Tibial nerve (tissue), 4 donors: Measurements from ENCODE around the gene TEX19. TPM values are rescaled to one million over a fixed set of nuclear protein-coding genes. Genes with fewer than 3 reads are reported as not detected.
"Not testable (repeated sequence)": the region's sequence is repeated elsewhere in the genome, so short reads cannot be mapped to it uniquely, and the experiment has no call there.

Experiments
- DNase-seq, 2 donors: peaks; one replicate each; pipeline ENCODE4 v3.0.0-alpha.2; 2019; ENCODE audit warnings: low spot score in 2 of 2
- H3K27ac ChIP-seq, 4 donors: fragments of 200-600 bp; sonication (generic) in 3 of 4; one replicate each; pipeline ENCODE4 v1.5.1; 2017 to 2019; ENCODE audit warnings: mild to moderate bottlenecking in 1 of 4
- H3K27me3 ChIP-seq, 2 donors: fragments of 200-600 bp; sonication (generic) in 1 of 2; one replicate each; pipeline versions ENCODE4 v1.5.1 to v1.6.0; 2017 to 2019
- H3K36me3 ChIP-seq, 3 donors: fragments of 200-600 bp; sonication (generic); one replicate each; pipeline ENCODE4 v1.5.1; 2018 to 2019
- H3K4me1 ChIP-seq, 4 donors: fragments of 200-600 bp; sonication (generic) in 3 of 4; one replicate each; pipeline ENCODE4 v1.5.1; 2017 to 2019
- H3K4me3 ChIP-seq, 4 donors: fragments of 200-600 bp; sonication (generic) in 3 of 4; one replicate each; pipeline ENCODE4 v1.5.1; 2017 to 2019; ENCODE audit warnings: mild to moderate bottlenecking in 1 of 4, moderate library complexity in 1 of 4
- H3K9me3 ChIP-seq, 4 donors: fragments of 200-600 bp; sonication (generic) in 3 of 4; one replicate each; pipeline ENCODE4 v1.5.1; 2017 to 2019
- CTCF ChIP-seq, 5 experiments: fragments of 200-600 bp in 3 of 5; fragments of 450-650 bp in 2 of 5; sonication (generic) in 3 of 5; IDR thresholded peaks; one replicate each; pipeline ENCODE4 v1.5.1; 2016 to 2019; ENCODE audit warnings: antibody characterized with exemption in 5 of 5, mild to moderate bottlenecking in 3 of 5, moderate library complexity in 2 of 5
- EP300 ChIP-seq, 2 donors: sonication (generic); formaldehyde crosslinking; IDR thresholded peaks; one replicate each; pipeline ENCODE4 v1.6.1; 2017; ENCODE audit warnings: antibody characterized with exemption in 2 of 2, mild to moderate bottlenecking in 1 of 2
- POLR2A ChIP-seq, 2 donors: fragments of 450-650 bp; IDR thresholded peaks; one replicate each; pipeline ENCODE4 v1.6.1; 2017; ENCODE audit warnings: antibody characterized with exemption in 2 of 2, mild to moderate bottlenecking in 2 of 2, moderate library complexity in 2 of 2
- WGBS, 2 donors: methylation state at CpG; one replicate each; pipeline ENCODE4 v1.1.5; 2018; 5-methylcytosine and 5-hydroxymethylcytosine counted together
- total RNA-seq, 4 donors: library from RNA; depleted of rRNA; stranded (reverse); fragments of >200 nt; gene quantifications; one replicate each; pipeline ENCODE4 v1.1.0, GENCODE V29; 2016

Gene TEX19
- total RNA-seq, 4 donors from 2014 or later, result not detected

- no peak for TF ChIP-seq POLR2A (IDR thresholded peaks at IDR 0.05)
- TF ChIP-seq CTCF (IDR thresholded peaks at IDR 0.05), result no peak
- no peak for TF ChIP-seq EP300 (IDR thresholded peaks at IDR 0.05)
- Histone ChIP-seq H3K27me3 (peaks cover 0 to 86% of the 10 kb centered on the region in 2 donors), H3K36me3 (no peaks in the 10 kb centered on the region), H3K4me3 (no peak overlapping the region), H3K4me1 (peaks cover 0 to 32% (median 8%) of the 10 kb centered on the region in 4 donors), H3K9me3 (no peaks in the 10 kb centered on the region), H3K27ac (no peak overlapping the region)
- DNase-seq, result no peak
- WGBS, 2 donors, result 80 to 83% methylated on average over 21 to 33 of the region's 37 CpGs
These were observed 14.9 kb downstream of the TEX19 start for GRCh38 chr17:82373731-82374625.

GRCh38 chr17:82374626-82375331, 15.7 kb downstream of the TEX19 start:
- Histone ChIP-seq H3K36me3 (no peaks in the 10 kb centered on the region), H3K27ac (no peak overlapping the region), H3K4me1 (peaks cover 0 to 32% (median 8%) of the 10 kb centered on the region in 4 donors), H3K9me3 (no peaks in the 10 kb centered on the region), H3K4me3 (no peak overlapping the region), H3K27me3 (peaks cover 0 to 83% of the 10 kb centered on the region in 2 donors)
- DNase-seq, result no peak
- WGBS, 2 donors, result 43 to 76% methylated on average over 14 to 40 of the region's 79 CpGs
- TF ChIP-seq POLR2A (IDR thresholded peaks at IDR 0.05) (no peak), CTCF (IDR thresholded peaks at IDR 0.05) (no peak), EP300 (IDR thresholded peaks at IDR 0.05) (no peak)

DNA sequence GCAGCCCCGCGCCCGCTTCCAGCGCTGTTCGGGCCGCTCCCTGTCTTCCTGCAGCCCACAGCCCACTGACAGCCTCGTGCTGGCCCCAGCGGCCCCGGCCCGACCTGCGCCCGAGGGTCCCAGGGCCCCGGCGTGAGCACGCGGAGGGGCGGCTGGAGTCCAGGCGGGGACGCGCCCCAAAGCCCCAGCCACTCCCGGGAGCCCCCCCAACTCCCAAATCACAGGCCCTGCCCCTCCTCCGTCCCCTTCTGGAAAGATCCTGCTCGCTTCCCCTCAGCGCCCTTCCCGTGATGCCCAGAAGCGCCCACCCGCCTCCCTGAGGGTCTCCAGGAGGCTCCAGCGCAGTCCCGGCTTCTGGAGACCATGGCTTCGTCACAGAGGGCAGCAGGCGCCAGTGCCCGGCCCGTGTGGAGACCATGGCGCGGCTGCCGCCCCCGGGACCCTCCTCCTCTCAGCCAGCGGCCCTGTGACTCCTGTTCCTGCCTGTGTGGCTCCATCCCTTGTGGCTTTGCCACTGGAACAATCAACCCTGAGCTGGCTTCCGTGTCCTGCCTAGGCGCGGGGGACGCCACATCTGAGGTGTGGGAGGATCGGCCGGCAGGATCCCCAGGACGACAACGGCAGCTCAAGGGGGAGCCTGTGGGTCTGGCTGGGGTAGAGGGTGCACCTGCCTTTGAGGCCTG, 16.5 kb downstream of the TEX19 start:
- TF ChIP-seq EP300 (IDR thresholded peaks at IDR 0.05), result no peak
- TF ChIP-seq POLR2A (IDR thresholded peaks at IDR 0.05), result no peak
- TF ChIP-seq CTCF (IDR thresholded peaks at IDR 0.05), result no peak
- H3K4me1 ChIP-seq, result peaks cover 0 to 25% (median 7%) of the 10 kb centered on the region in 4 donors
- H3K27me3 ChIP-seq, result peaks cover 0 to 82% of the 10 kb centered on the region in 2 donors
- DNase-seq, result no peak
- WGBS, 2 donors, result 68 to 76% methylated on average over 28 to 35 of the region's 46 CpGs
- H3K27ac ChIP-seq, result no peak overlapping the region
- no peak overlapping the region for H3K4me3 ChIP-seq
- no peaks in the 10 kb centered on the region for H3K36me3 ChIP-seq
- no peaks in the 10 kb centered on the region for H3K9me3 ChIP-seq

DNA sequence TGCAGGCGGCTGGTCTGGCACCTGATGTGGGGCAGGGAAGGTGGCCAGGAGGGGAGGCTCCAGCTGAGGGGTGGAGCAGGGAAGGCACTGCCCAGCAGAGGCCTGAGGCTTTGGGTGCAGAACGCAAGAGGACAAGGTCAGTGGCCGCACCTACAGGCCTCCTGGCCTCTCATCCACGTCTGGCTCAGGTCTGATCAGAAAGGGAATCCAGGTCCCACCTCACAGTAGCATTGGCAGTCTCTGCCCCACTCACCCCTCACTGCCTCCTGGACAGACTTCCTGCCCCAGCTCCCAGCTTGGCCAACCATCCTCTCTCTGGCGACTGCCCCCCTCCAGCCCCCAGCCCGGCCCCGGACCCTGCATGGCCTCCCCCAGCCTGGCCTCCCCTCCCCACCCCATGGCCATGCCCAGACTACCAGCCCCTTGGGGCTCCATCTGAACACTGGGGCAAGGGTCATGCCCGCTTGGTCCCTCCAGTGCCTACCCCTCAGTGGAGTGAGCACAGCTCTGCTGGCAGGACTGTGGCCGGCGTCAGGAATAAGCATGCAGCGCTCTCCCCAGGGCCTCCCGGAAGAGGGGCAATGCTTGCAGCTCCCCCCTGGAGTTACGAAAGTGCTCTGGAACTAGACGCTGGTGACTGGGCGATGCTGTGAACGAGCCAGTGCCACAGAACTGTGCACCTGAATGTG, 17.1 kb downstream of the TEX19 start:
- H3K4me3 ChIP-seq, result no peak overlapping the region
- no peak for DNase-seq
- no peak for TF ChIP-seq CTCF (IDR thresholded peaks at IDR 0.05)
- no peak for TF ChIP-seq EP300 (IDR thresholded peaks at IDR 0.05)
- no peak for TF ChIP-seq POLR2A (IDR thresholded peaks at IDR 0.05)
- peaks cover 0 to 75% of the 10 kb centered on the region in 2 donors for H3K27me3 ChIP-seq
- 67 to 82% methylated on average over 16 of the region's 16 CpGs for WGBS, 2 donors
- no peaks in the 10 kb centered on the region for H3K9me3 ChIP-seq
- H3K27ac ChIP-seq, result no peak overlapping the region
- H3K36me3 ChIP-seq, result no peaks in the 10 kb centered on the region
- peaks cover 0 to 18% (median 2%) of the 10 kb centered on the region in 4 donors for H3K4me1 ChIP-seq

DNA sequence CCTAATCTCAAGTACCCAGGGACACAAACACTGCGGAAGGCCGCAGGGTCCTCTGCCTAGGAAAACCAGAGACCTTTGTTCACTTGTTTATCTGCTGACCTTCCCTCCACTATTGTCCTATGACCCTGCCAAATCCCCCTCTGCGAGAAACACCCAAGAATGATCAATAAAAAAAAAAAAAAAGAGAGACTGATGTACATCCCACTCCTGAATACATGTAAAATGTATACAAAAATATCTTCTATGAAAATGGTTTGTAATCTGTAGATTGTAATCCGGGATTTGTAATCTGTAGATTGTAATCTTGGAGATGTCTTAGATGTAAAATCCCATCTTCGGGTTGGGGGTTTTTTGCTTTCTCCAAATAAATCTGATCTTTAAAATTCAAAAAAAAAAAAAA, 18.2 kb downstream of the TEX19 start:
- DNase-seq, H3K9me3 ChIP-seq, H3K36me3 ChIP-seq, H3K27ac ChIP-seq, H3K4me3 ChIP-seq: not testable (repeated sequence)
- Histone ChIP-seq H3K27me3 (peaks cover 0 to 67% of the 10 kb centered on the region in 2 donors), H3K4me1 (peaks cover 0 to 10% (median 0%) of the 10 kb centered on the region in 4 donors)
- 28 to 59% methylated on average over 3 to 5 of the region's 5 CpGs for WGBS, 2 donors
